ENCODE measurements around the gene ANKK1.

The ANKK1 gene

GRCh38 chr11:113405724-113406478 is 18.3 kb downstream of the ANKK1 start:
- H2AFZ ChIP-seq: no peak overlapping the region
- H3K27ac ChIP-seq: no peak overlapping the region
- H3K27me3 ChIP-seq (ENCODE audit: control insufficient read depth, insufficient read depth, low read length): no peaks in the 10 kb centered on the region
- no peaks in the 10 kb centered on the region for H3K79me2 ChIP-seq
- no peak for TF ChIP-seq CTCF (IDR thresholded peaks at IDR 0.05)
- no peak overlapping the region for H3K4me2 ChIP-seq (ENCODE audit: low read length)
- H3K36me3 ChIP-seq (ENCODE audit: control insufficient read depth, insufficient read depth, low read length): no peaks in the 10 kb centered on the region
- H3K4me1 ChIP-seq: no peaks in the 10 kb centered on the region
- H3K9me3 ChIP-seq (ENCODE audit: control insufficient read depth, low read length): no peaks in the 10 kb centered on the region
- no peak overlapping the region for H3K9ac ChIP-seq
- no peak overlapping the region for H3K4me3 ChIP-seq (ENCODE audit: low read depth, low read length)

GRCh38 chr11:113407163-113407562 is 19.6 kb downstream of the ANKK1 start:
- no peak for TF ChIP-seq CTCF (IDR thresholded peaks at IDR 0.05)
- no peaks in the 10 kb centered on the region for H3K79me2 ChIP-seq
- H2AFZ ChIP-seq: no peak overlapping the region
- no peak overlapping the region for H3K9ac ChIP-seq
- no peaks in the 10 kb centered on the region for H3K9me3 ChIP-seq (ENCODE audit: control insufficient read depth, low read length)
- no peaks in the 10 kb centered on the region for H3K4me1 ChIP-seq
- no peak overlapping the region for H3K27ac ChIP-seq
- no peaks in the 10 kb centered on the region for H3K36me3 ChIP-seq (ENCODE audit: control insufficient read depth, insufficient read depth, low read length)
- H3K27me3 ChIP-seq (ENCODE audit: control insufficient read depth, insufficient read depth, low read length): no peaks in the 10 kb centered on the region
- H3K4me2 ChIP-seq (ENCODE audit: low read length): no peak overlapping the region
- no peak overlapping the region for H3K4me3 ChIP-seq (ENCODE audit: low read depth, low read length)

- Histone ChIP-seq H3K4me2 (ENCODE audit: low read length) (no peak overlapping the region), H3K4me1 (no peaks in the 10 kb centered on the region), H3K4me3 (ENCODE audit: low read depth, low read length) (no peak overlapping the region), H3K9me3 (ENCODE audit: control insufficient read depth, low read length) (no peaks in the 10 kb centered on the region), H3K27me3 (ENCODE audit: control insufficient read depth, insufficient read depth, low read length) (no peaks in the 10 kb centered on the region), H2AFZ (no peak overlapping the region), H3K36me3 (ENCODE audit: control insufficient read depth, insufficient read depth, low read length) (no peaks in the 10 kb centered on the region), H3K9ac (no peak overlapping the region), H3K27ac (no peak overlapping the region), H3K79me2 (no peaks in the 10 kb centered on the region)
- no peak for TF ChIP-seq CTCF (IDR thresholded peaks at IDR 0.05)
These were observed 20.6 kb downstream of the ANKK1 start for GRCh38 chr11:113408206-113408605.

GRCh38 chr11:113408887-113409286 is 21.3 kb downstream of the ANKK1 start:
- Histone ChIP-seq H3K9me3 (ENCODE audit: control insufficient read depth, low read length) (no peaks in the 10 kb centered on the region), H3K27me3 (ENCODE audit: control insufficient read depth, insufficient read depth, low read length) (no peaks in the 10 kb centered on the region), H3K9ac (no peak overlapping the region), H2AFZ (no peak overlapping the region), H3K27ac (no peak overlapping the region), H3K79me2 (no peaks in the 10 kb centered on the region), H3K36me3 (ENCODE audit: control insufficient read depth, insufficient read depth, low read length) (no peaks in the 10 kb centered on the region), H3K4me1 (no peaks in the 10 kb centered on the region), H3K4me2 (ENCODE audit: low read length) (no peak overlapping the region), H3K4me3 (ENCODE audit: low read depth, low read length) (no peak overlapping the region)
- no peak for TF ChIP-seq CTCF (IDR thresholded peaks at IDR 0.05)

- Histone ChIP-seq H3K4me3 (ENCODE audit: low read depth, low read length) (no peak overlapping the region), H2AFZ (no peak overlapping the region), H3K27ac (no peak overlapping the region), H3K27me3 (ENCODE audit: control insufficient read depth, insufficient read depth, low read length) (no peaks in the 10 kb centered on the region), H3K9me3 (ENCODE audit: control insufficient read depth, low read length) (no peaks in the 10 kb centered on the region), H3K36me3 (ENCODE audit: control insufficient read depth, insufficient read depth, low read length) (no peaks in the 10 kb centered on the region), H3K79me2 (no peaks in the 10 kb centered on the region), H3K4me1 (no peaks in the 10 kb centered on the region), H3K4me2 (ENCODE audit: low read length) (no peak overlapping the region), H3K9ac (no peak overlapping the region)
- no peak for TF ChIP-seq CTCF (IDR thresholded peaks at IDR 0.05)
These were observed 21.9 kb downstream of the ANKK1 start for GRCh38 chr11:113409526-113409925.
